AG10803 (cell line): ENCODE measurements around the gene TACC3.

Experiments
- DNase-seq: peaks from one replicate; pipeline ENCODE4 v3.0.0; 2010; ENCODE audit warnings: low read depth
- H3K4me3 ChIP-seq: 2 replicates; pipeline ENCODE4 v1.5.1; 2011; ENCODE audit warnings: mild to moderate bottlenecking, low read length, control low read depth
- CTCF ChIP-seq: conservative IDR thresholded peaks from 2 replicates; pipeline ENCODE4 v1.5.1; 2011; ENCODE audit warnings: mild to moderate bottlenecking, low read length, control low read depth, inconsistent platforms

Gene TACC3

GRCh38 chr4:1777822-1778641 lies 56.7 kb downstream of the TACC3 start:
- H3K4me3 ChIP-seq, result no peak overlapping the region
- peak; percentile 13 for TF ChIP-seq CTCF
- DNase-seq, result peak; percentile 27

- H3K4me3 ChIP-seq, result no peak overlapping the region
- no peak for DNase-seq
- TF ChIP-seq CTCF, result no peak
Observed at GRCh38 chr4:1778642-1779392, 57.5 kb downstream of the TACC3 start.

GRCh38 chr4:1779588-1780382 lies 58.5 kb downstream of the TACC3 start:
- no peak for DNase-seq
- no peak for TF ChIP-seq CTCF

GRCh38 chr4:1780435-1780834 lies 59.1 kb downstream of the TACC3 start:
- no peak for DNase-seq
- TF ChIP-seq CTCF, result no peak
- H3K4me3 ChIP-seq, result no peak overlapping the region

More at GRCh38 chr4:1779588-1780382, 58.5 kb downstream of the TACC3 start:
- H3K4me3 ChIP-seq, result no peak overlapping the region

- DNase-seq, result no peak
- H3K4me3 ChIP-seq, result no peak overlapping the region
- no peak for TF ChIP-seq CTCF
Observed at GRCh38 chr4:1783015-1783414, 61.7 kb downstream of the TACC3 start.

- H3K4me3 ChIP-seq, result no peak overlapping the region
- DNase-seq, result no peak
- no peak for TF ChIP-seq CTCF
Observed at GRCh38 chr4:1783970-1784369, 62.6 kb downstream of the TACC3 start.
